Upper lobe of right lung (tissue), 1 donor: ENCODE results near the gene GPR17. TPM values are rescaled to one million over a fixed set of nuclear protein-coding genes. Genes with fewer than 3 reads are reported as not detected.

ENCODE experiments used
- ATAC-seq: fragments of 200-7000 bp; cut with Tn5 transposase; one replicate; pipeline ENCODE4 v1.9.1; 2020; ENCODE audit warnings: mild to moderate bottlenecking, moderate library complexity
- DNase-seq: peaks from one replicate; pipeline ENCODE4 v3.0.0-alpha.2; 2020
- H3K27ac ChIP-seq: fragments of 200-600 bp; one replicate; pipeline ENCODE4 v1.8.0; 2022
- H3K27me3 ChIP-seq: fragments of 200-600 bp; one replicate; pipeline ENCODE4 v1.8.0; 2022; ENCODE audit warnings: mild to moderate bottlenecking
- H3K36me3 ChIP-seq: fragments of 200-600 bp; one replicate; pipeline ENCODE4 v1.8.0; 2022
- H3K4me1 ChIP-seq: fragments of 200-600 bp; one replicate; pipeline ENCODE4 v1.8.0; 2022
- H3K4me3 ChIP-seq: fragments of 200-600 bp; one replicate; pipeline ENCODE4 v1.8.0; 2022; ENCODE audit warnings: mild to moderate bottlenecking
- H3K9me3 ChIP-seq: fragments of 200-600 bp; one replicate; pipeline ENCODE4 v1.8.0; 2022
- CTCF ChIP-seq: fragments of 200-600 bp; IDR thresholded peaks from one replicate; pipeline ENCODE4 v1.8.0; 2022; ENCODE audit warnings: antibody characterized with exemption
- intact Hi-C: fragments of 100-400 bp; cut with DNase I; formaldehyde crosslinking; loops from one replicate; pipeline ENCODE4 v1.11.0; 2022
- total RNA-seq: library from RNA; stranded (reverse); fragmentation: NEBNext Ultra II Directional; extraction: Animal tissue kit (Norgen Biotek cat#: 25700); gene quantifications from one replicate; pipeline ENCODE4 v1.2.1, GENCODE V29; 2021
- donor health status: DM: no; HTN: yes; CAD: no; lungs with severe emphysema.

Gene GPR17
- total RNA-seq, 1 donor from 2014 or later = 0.49 TPM

GRCh38 chr2:127630096-127630863 lies 15.7 kb upstream of the GPR17 start:
- TF ChIP-seq CTCF = no peak
- H3K27me3 ChIP-seq = no peaks in the 10 kb centered on the region
- peaks cover 9% of the 10 kb centered on the region for H3K4me1 ChIP-seq
- H3K27ac ChIP-seq = no peak overlapping the region
- intact Hi-C loops = no loop called here
- H3K4me3 ChIP-seq = no peak overlapping the region
- H3K36me3 ChIP-seq = no peaks in the 10 kb centered on the region
- DNase-seq (no peak), ATAC-seq (peak; percentile 20)
- no peaks in the 10 kb centered on the region for H3K9me3 ChIP-seq

DNA sequence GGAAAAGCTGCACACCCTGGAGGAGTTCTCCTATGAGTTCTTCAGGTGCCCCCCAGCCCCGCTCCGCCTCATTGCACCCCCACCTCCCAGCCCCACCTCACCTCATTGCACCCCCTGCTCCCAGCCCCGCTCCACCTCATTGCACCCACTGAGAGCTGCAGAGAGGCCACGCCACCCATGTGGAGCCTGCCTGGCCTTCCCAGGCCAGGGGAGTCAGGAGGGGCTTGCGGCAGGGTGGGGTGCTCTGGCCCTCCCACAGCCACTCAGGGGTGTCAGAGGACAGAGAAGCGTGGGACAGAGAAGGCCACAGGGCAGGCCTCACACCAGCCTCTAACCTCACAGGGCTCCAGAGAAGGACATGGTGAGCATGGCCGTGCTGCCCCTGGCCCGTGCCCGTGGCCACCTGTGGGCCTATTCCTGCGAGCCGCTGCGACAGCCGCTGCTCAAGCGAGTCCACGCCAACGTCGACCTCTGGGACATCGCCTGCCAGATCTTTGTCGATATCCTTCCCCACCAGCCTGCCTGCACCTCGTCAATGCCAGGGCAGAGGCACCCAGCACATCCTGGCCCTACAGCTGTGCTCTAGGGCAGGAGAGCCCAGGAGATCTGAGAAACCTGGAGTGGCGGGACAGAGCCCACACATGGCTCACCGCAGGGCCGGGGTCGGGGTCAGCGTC lies 15.0 kb upstream of the GPR17 start:
- peaks cover 9% of the 10 kb centered on the region for H3K4me1 ChIP-seq
- no peaks in the 10 kb centered on the region for H3K27me3 ChIP-seq
- intact Hi-C loops = no loop called here
- no peaks in the 10 kb centered on the region for H3K9me3 ChIP-seq
- H3K27ac ChIP-seq = no peak overlapping the region
- TF ChIP-seq CTCF = no peak
- DNase-seq (no peak), ATAC-seq (no peak)
- H3K4me3 ChIP-seq = no peak overlapping the region
- no peaks in the 10 kb centered on the region for H3K36me3 ChIP-seq

DNA sequence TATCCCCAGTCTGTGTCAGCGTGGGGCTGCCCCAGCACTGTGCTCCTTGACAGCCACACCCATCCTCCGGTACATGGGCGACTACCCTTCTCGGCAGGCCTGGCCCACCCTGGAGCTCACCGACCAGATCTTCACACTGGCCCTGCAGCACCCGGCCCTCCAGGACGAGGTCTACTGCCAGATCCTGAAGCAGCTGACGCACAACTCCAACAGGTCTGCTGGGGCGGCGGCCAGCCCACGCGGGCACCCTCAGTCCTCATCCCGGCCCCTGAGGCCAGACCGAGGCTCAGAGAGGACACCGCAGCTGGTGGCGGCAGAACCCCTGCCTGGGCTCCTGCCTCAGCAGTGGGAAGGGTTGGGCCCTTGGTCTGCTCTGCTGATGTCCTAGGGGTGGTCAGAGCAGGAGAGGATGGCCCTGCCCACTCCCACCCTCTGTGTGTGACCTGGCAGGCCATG lies 14.4 kb upstream of the GPR17 start:
- DNase-seq = no peak

DNA sequence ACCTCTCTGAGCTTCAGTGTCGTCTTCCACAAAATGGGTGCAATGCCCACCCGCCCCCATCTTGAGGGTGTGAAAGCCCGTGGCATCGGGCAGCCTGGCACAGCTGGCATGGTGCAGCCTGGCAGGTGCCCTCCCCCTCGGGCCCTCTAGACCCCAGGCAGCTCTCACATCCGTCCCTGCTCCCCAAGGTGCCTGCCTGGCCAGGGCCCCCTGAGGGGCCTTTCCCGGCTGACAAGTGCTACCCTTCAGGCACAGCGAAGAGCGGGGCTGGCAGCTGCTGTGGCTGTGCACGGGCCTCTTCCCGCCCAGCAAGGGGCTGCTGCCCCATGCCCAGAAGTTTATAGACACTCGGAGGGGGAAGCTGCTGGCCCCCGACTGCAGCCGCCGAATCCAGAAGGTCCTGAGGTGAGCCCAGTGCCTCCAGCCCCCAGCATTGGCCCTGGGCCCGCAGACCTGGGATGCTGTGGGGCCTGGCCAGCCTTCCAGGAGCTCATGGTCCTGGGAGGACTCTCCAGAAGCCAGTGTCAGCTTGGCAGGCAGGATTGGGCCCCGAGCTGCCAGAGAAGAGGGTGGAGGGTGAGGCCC lies 13.9 kb upstream of the GPR17 start:
- DNase-seq (no peak), ATAC-seq (no peak)
- intact Hi-C loops = no loop called here
- Histone ChIP-seq H3K4me1 (peaks cover 16% of the 10 kb centered on the region), H3K36me3 (no peaks in the 10 kb centered on the region), H3K4me3 (no peak overlapping the region), H3K27ac (peak overlapping the region; percentile 17), H3K9me3 (no peaks in the 10 kb centered on the region), H3K27me3 (no peaks in the 10 kb centered on the region)
- no peak for TF ChIP-seq CTCF

More for the DNA sequence above, 14.4 kb upstream of the GPR17 start:
- peak overlapping the region; percentile 17 for H3K27ac ChIP-seq
- H3K4me1 ChIP-seq = peaks cover 11% of the 10 kb centered on the region
- peak; percentile 0 for ATAC-seq
- no peak for TF ChIP-seq CTCF
- intact Hi-C loops = no loop called here
- no peak overlapping the region for H3K4me3 ChIP-seq
- no peaks in the 10 kb centered on the region for H3K36me3 ChIP-seq
- H3K9me3 ChIP-seq = no peaks in the 10 kb centered on the region
- H3K27me3 ChIP-seq = no peaks in the 10 kb centered on the region

DNA sequence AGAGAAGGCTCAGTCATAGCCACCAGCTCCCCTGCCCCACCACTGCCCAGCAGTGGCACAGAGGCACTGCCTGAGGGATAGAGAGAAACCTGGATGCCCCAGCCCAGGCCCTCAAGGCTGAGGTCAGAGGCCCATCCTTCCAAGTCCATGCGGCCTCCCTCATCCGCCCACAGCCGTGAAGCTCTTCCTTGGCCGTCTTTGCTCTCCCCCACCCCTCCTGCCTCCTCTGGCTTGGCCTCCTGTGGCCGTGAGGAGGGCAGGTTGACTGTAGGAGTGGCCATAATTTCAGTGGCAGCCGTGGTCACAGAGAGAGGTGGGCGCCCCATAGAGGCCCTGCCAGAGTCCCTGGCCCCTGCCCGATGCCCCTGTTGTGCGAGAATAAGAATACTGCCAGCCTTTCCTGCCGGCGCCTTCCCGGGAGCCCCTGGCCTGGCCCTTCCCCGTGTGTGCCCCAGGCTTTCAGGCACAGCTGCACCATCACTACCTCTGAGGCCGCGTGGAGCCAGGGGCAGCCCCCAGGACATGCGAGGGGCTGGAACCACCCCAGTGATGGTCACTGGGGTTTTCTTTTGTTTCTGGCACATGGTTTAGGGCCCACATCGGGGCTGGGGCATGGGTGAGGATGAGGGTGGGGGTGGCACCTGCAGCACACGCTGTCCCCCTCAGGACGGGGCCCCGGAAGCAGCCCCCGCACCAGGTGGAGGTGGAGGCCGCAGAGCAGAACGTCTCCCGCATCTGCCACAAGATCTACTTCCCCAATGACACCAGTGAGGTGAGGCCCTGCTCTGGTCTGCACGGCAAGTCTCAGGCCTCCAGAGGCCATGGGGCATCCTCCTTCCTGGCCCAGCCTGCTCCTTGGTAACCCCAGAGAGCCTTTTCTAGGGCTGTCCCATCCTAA lies 13.1 kb upstream of the GPR17 start:
- ATAC-seq = no peak
- Histone ChIP-seq H3K9me3 (no peaks in the 10 kb centered on the region), H3K27me3 (no peaks in the 10 kb centered on the region), H3K4me1 (peaks cover 23% of the 10 kb centered on the region), H3K4me3 (no peak overlapping the region), H3K36me3 (no peaks in the 10 kb centered on the region), H3K27ac (no peak overlapping the region)
- TF ChIP-seq CTCF = no peak
- no peak for DNase-seq
- intact Hi-C loops = no loop called here
